Kidney (tissue), 14 donors: ENCODE measurements around the gene HSD11B1L. TPM values are rescaled to one million over a fixed set of nuclear protein-coding genes. Genes with fewer than 3 reads are reported as not detected.

ENCODE experiments used
- DNase-seq, 5 donors: peaks; one replicate each; pipeline ENCODE4 v3.0.0-alpha.2; 2013 to 2020
- FAIRE-seq: peaks from 2 replicates; lab custom pipeline; 2012; peaks lifted over from hg19 to GRCh38; lab: Jason Lieb, UNC
- H3K27ac ChIP-seq, 2 donors: one replicate each; pipeline ENCODE4 v1.7.0; 2013; ENCODE audit warnings: low read depth in 2 of 2, low read length in 2 of 2, inconsistent platforms in 1 of 2
- H3K27me3 ChIP-seq: one replicate; pipeline ENCODE4 v1.7.1; 2013; ENCODE audit warnings: low read length, inconsistent platforms; ENCODE audit not compliant: control insufficient read depth, insufficient read depth
- H3K36me3 ChIP-seq, 3 donors: one replicate each; pipeline versions ENCODE4 v1.7.0 to v1.7.1; 2013; ENCODE audit warnings: low read length in 3 of 3, control low read depth in 1 of 3, inconsistent platforms in 1 of 3; ENCODE audit not compliant: insufficient read depth in 3 of 3, control insufficient read depth in 2 of 3
- H3K4me1 ChIP-seq, 3 donors: one replicate each; pipeline versions ENCODE4 v1.7.0 to v1.7.1; 2013; ENCODE audit warnings: low read length in 3 of 3, inconsistent platforms in 1 of 3, low read depth in 1 of 3; ENCODE audit not compliant: control insufficient read depth in 2 of 3, insufficient read depth in 2 of 3
- H3K4me3 ChIP-seq, 3 donors: one replicate each; pipeline versions ENCODE4 v1.7.0 to v1.8.1; 2013; ENCODE audit warnings: low read length in 3 of 3, control low read depth in 1 of 3, inconsistent platforms in 1 of 3
- H3K9ac ChIP-seq, 3 donors: one replicate each; pipeline versions ENCODE4 v1.7.0 to v1.7.1; 2013; ENCODE audit warnings: low read length in 3 of 3, control low read depth in 1 of 3, inconsistent platforms in 1 of 3
- H3K9me3 ChIP-seq, 3 donors: one replicate each; pipeline versions ENCODE4 v1.7.0 to v1.7.1; 2013; ENCODE audit warnings: low read length in 3 of 3, control low read depth in 1 of 3, inconsistent platforms in 1 of 3; ENCODE audit not compliant: control insufficient read depth in 2 of 3, insufficient read depth in 1 of 3
- intact Hi-C: fragments of 100-400 bp; cut with DNase I; formaldehyde crosslinking; loops from one replicate; pipeline ENCODE4 v1.11.1; 2022
- polyA plus RNA-seq: library from polyadenylated mRNA; stranded (reverse); fragments of 350-450 nt; fragmentation: Illumina TruSeq; extraction: RNeasy Lipid Tissue Mini Kit (QIAGEN cat#74804); gene quantifications from one replicate; pipeline ENCODE4 v1.2.3, GENCODE V29; 2014; ENCODE audit warnings: low read depth, low replicate concordance; ENCODE audit not compliant: insufficient read depth
- total RNA-seq: library from RNA; stranded (reverse); fragmentation: NEBNext Ultra II Directional; extraction: Animal tissue kit (Norgen Biotek cat#: 25700); gene quantifications from one replicate; pipeline ENCODE4 v1.2.1, GENCODE V29; 2021
- TF ChIP-seq, protein P1 (sequence below): IDR thresholded peaks from 3 replicates; pipeline ENCODE4 v1.5.1; 2012; ENCODE audit warnings: mild to moderate bottlenecking, moderate library complexity, borderline replicate concordance; ENCODE audit not compliant: insufficient read depth; ENCODE audit errors: extremely low read depth
- donor health status: control.
- donor health status: control.
- donor health status: control.
- donor health status: control.
- donor health status: control.
- donor health status: DM: yes; HTN: yes; CAD: no.
- donor health status: Normal renal cell carcinoma (clear cell type).

HSD11B1L gene
- total and polyA plus RNA-seq, 2 donors from 2014 or later = 7.8 to 29.9 TPM

- intact Hi-C loops = no loop called here
- no peak overlapping the region for H3K9ac ChIP-seq
- FAIRE-seq (no peak), DNase-seq (peak in 2 of 5 donors; percentile 65 to 67)
- TF ChIP-seq, protein P1, sequence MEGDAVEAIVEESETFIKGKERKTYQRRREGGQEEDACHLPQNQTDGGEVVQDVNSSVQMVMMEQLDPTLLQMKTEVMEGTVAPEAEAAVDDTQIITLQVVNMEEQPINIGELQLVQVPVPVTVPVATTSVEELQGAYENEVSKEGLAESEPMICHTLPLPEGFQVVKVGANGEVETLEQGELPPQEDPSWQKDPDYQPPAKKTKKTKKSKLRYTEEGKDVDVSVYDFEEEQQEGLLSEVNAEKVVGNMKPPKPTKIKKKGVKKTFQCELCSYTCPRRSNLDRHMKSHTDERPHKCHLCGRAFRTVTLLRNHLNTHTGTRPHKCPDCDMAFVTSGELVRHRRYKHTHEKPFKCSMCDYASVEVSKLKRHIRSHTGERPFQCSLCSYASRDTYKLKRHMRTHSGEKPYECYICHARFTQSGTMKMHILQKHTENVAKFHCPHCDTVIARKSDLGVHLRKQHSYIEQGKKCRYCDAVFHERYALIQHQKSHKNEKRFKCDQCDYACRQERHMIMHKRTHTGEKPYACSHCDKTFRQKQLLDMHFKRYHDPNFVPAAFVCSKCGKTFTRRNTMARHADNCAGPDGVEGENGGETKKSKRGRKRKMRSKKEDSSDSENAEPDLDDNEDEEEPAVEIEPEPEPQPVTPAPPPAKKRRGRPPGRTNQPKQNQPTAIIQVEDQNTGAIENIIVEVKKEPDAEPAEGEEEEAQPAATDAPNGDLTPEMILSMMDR = no peak
- no peak overlapping the region for H3K27ac ChIP-seq
- H3K36me3 ChIP-seq = peaks cover 14 to 64% (median 48%) of the 10 kb centered on the region in 3 donors
- H3K9me3 ChIP-seq = no peaks in the 10 kb centered on the region
- H3K4me3 ChIP-seq = no peak overlapping the region
- no peaks in the 10 kb centered on the region for H3K27me3 ChIP-seq
- peaks cover 0 to 6% (median 6%) of the 10 kb centered on the region in 3 donors for H3K4me1 ChIP-seq
Observed at GRCh38 chr19:5667751-5668271, 13.0 kb upstream of the HSD11B1L start.

- TF ChIP-seq, protein P1 = no peak
- no peaks in the 10 kb centered on the region for H3K9me3 ChIP-seq
- no peak overlapping the region for H3K27ac ChIP-seq
- H3K36me3 ChIP-seq = peaks cover 12 to 52% (median 38%) of the 10 kb centered on the region in 3 donors
- intact Hi-C loops = no loop called here
- DNase-seq (peak in 1 of 5 donors; percentile 62), FAIRE-seq (no peak)
- peaks cover 0 to 6% (median 6%) of the 10 kb centered on the region in 3 donors for H3K4me1 ChIP-seq
- H3K4me3 ChIP-seq = no peak overlapping the region
- H3K9ac ChIP-seq = no peak overlapping the region
- H3K27me3 ChIP-seq = no peaks in the 10 kb centered on the region
Observed at GRCh38 chr19:5669212-5669611, 11.6 kb upstream of the HSD11B1L start.

DNA sequence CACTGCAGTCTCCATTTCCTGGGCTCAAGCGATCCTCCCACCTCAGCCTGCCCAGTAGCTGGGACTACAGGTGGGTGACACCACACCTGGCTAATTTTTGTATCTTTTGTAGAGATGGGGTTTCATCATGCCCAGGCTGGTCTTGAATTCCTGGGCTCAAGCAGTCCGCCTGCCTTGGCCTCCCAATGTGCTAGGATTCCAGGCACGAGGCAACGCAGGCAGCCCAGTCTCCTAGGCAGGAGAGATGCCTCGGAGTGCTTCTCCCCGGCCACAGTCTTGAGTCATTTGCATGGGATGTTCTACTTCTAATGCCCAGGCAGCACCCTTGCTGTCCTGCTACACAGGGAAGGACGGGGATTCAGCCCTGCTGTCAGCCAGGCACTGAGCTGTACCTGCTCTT, 9.2 kb upstream of the HSD11B1L start:
- intact Hi-C loops = no loop called here
- no peaks in the 10 kb centered on the region for H3K4me1 ChIP-seq
- no peak overlapping the region for H3K9ac ChIP-seq
- no peak for FAIRE-seq
- TF ChIP-seq, protein P1 = no peak
- no peaks in the 10 kb centered on the region for H3K27me3 ChIP-seq
- H3K9me3 ChIP-seq = no peaks in the 10 kb centered on the region
- no peak for DNase-seq
- H3K27ac ChIP-seq = no peak overlapping the region
- peaks cover 2 to 29% (median 17%) of the 10 kb centered on the region in 3 donors for H3K36me3 ChIP-seq
- no peak overlapping the region for H3K4me3 ChIP-seq
